HepG2 (cell line): ENCODE data around the gene PLS1. TPM values are rescaled to one million over a fixed set of nuclear protein-coding genes. Genes with fewer than 3 reads are reported as not detected.

Experiments
- ATAC-seq: fragments of 200-7000 bp; cut with Tn5 transposase; 3 replicates; pipeline ENCODE4 v1.9.1; 2020; ENCODE audit warnings: mild to moderate bottlenecking, moderate library complexity
- BruUV-seq: library from RNA; stranded (reverse); fragments of 400-500 nt; replicated peaks from 2 replicates; lab custom pipeline; 2021; lab: Mats Ljungman, UMichigan
- CTCF ChIA-PET: fragments of 300-600 bp; formaldehyde crosslinking; extraction: SDS; loops from one replicate; lab custom pipeline; 2021; ENCODE audit warnings: low total read pairs, inconsistent platforms, low intra/inter-chr PET ratio; lab: Yijun Ruan, JAX
- POLR2A ChIA-PET: fragments of 350-600 bp; sonication (Branson Sonifier 250); formaldehyde crosslinking; loops from one replicate; lab custom pipeline; 2020; ENCODE audit warnings: antibody characterized with exemption, inconsistent platforms; lab: Yijun Ruan, JAX
- DNase-seq: peaks from one replicate; pipeline ENCODE4 v3.0.0-alpha.2; 2015; ENCODE audit warnings: low spot score
- FAIRE-seq: peaks from 3 replicates; lab custom pipeline; 2011; peaks lifted over from hg19 to GRCh38; lab: Jason Lieb, UNC
- H2AFZ ChIP-seq: one replicate; pipeline ENCODE4 v1.6.1; 2011; ENCODE audit warnings: low read length, inconsistent platforms
- H3K27ac ChIP-seq: fragments of 300-600 bp; 3 replicates; pipeline ENCODE4 v1.8.0; 2011; ENCODE audit warnings: mixed run types, mild to moderate bottlenecking, mixed read lengths, low read length, inconsistent platforms; ENCODE audit not compliant: insufficient read depth; ENCODE audit errors: extremely low read length
- H3K27me3 ChIP-seq, 2 experiments: fragments of 200-600 bp in 1 of 2; 2 replicates in 1 of 2; 3 replicates in 1 of 2; pipeline versions ENCODE4 v1.6.0 to v1.8.0; 2011; ENCODE audit warnings: low read length in 2 of 2, mild to moderate bottlenecking in 2 of 2, moderate library complexity in 2 of 2, inconsistent platforms in 1 of 2; ENCODE audit not compliant: insufficient read depth in 2 of 2, control insufficient read depth in 1 of 2
- H3K36me3 ChIP-seq, 2 experiments: fragments of 200-600 bp in 1 of 2; replicated peaks in 1 of 2; 2 replicates in 1 of 2; 3 replicates in 1 of 2; pipeline versions ENCODE4 v1.5.1 to v1.8.0; 2011; ENCODE audit warnings: low read length in 2 of 2, inconsistent platforms in 1 of 2; ENCODE audit not compliant: insufficient read depth in 2 of 2, control insufficient read depth in 1 of 2
- H3K4me1 ChIP-seq: 2 replicates; pipeline ENCODE4 v1.5.1; 2012; ENCODE audit warnings: low read length, inconsistent platforms; ENCODE audit not compliant: insufficient read depth
- H3K4me2 ChIP-seq: 2 replicates; pipeline ENCODE4 v1.6.0; 2011; ENCODE audit warnings: low read depth, low read length, inconsistent platforms
- H3K4me3 ChIP-seq, 3 experiments: fragments of 200-600 bp in 1 of 3; sonication (generic), shearing (Covaris generic) in 1 of 3; replicated peaks in 1 of 3; 2 replicates each; pipeline ENCODE4 v1.5.1; 2011 to 2016; ENCODE audit warnings: low read length in 3 of 3, inconsistent platforms in 2 of 3, low read depth in 2 of 3, mild to moderate bottlenecking in 2 of 3, control low read depth in 1 of 3, mixed read lengths in 1 of 3; ENCODE audit not compliant: insufficient read depth in 1 of 3
- H3K79me2 ChIP-seq: one replicate; pipeline ENCODE4 v1.6.1; 2011; ENCODE audit warnings: low read length, inconsistent platforms; ENCODE audit not compliant: insufficient read depth
- H3K9ac ChIP-seq: 2 replicates; pipeline ENCODE4 v1.6.0; 2011; ENCODE audit warnings: mild to moderate bottlenecking, low read depth, low read length, inconsistent platforms; ENCODE audit not compliant: insufficient read depth
- H3K9me3 ChIP-seq: 2 replicates; pipeline ENCODE4 v1.5.1; 2012; ENCODE audit warnings: mild to moderate bottlenecking, low read length
- H4K20me1 ChIP-seq: 2 replicates; pipeline ENCODE4 v1.6.0; 2011; ENCODE audit warnings: inconsistent platforms, mild to moderate bottlenecking, low read length, moderate library complexity; ENCODE audit not compliant: insufficient read depth
- CREB1 ChIP-seq, 2 experiments: fragments of 450-650 bp in 1 of 2; IDR thresholded peaks; 2 replicates each; pipeline ENCODE4 v1.6.1; 2016 to 2017; ENCODE audit warnings: control low read depth in 1 of 2, mild to moderate bottlenecking in 1 of 2, missing compliant biosample characterization in 1 of 2, missing genetic modification characterization in 1 of 2
- GATAD2A ChIP-seq: IDR thresholded peaks from 2 replicates; pipeline ENCODE4 v1.6.1; 2016
- HOXD1 ChIP-seq: sonication (generic); formaldehyde crosslinking; IDR thresholded peaks from 2 replicates; pipeline ENCODE4 v1.5.0; 2020; ENCODE audit warnings: missing genetic modification reagents
- JARID2 ChIP-seq: sonication (generic); formaldehyde crosslinking; IDR thresholded peaks from 2 replicates; pipeline ENCODE4 v1.8.1; 2023; ENCODE audit warnings: missing genetic modification reagents, inconsistent platforms; ENCODE audit not compliant: insufficient replicate concordance
- NFIB ChIP-seq: sonication (generic); formaldehyde crosslinking; IDR thresholded peaks from 2 replicates; pipeline ENCODE4 v1.9.0; 2021; ENCODE audit warnings: missing genetic modification reagents, mild to moderate bottlenecking, borderline replicate concordance
- PAF1 ChIP-seq: IDR thresholded peaks from 2 replicates; pipeline ENCODE4 v1.6.1; 2016; ENCODE audit warnings: missing genetic modification reagents, missing compliant biosample characterization
- PCBP1 ChIP-seq: fragments of 200-400 bp; formaldehyde crosslinking; IDR thresholded peaks from 2 replicates; pipeline ENCODE4 v1.6.1; 2017; ENCODE audit warnings: mild to moderate bottlenecking, low read depth, low read length, borderline replicate concordance
- SALL1 ChIP-seq: sonication (generic); formaldehyde crosslinking; IDR thresholded peaks from 2 replicates; pipeline ENCODE4 v1.8.0; 2022; ENCODE audit warnings: mild to moderate bottlenecking, missing genetic modification reagents
- SIX4 ChIP-seq: sonication (generic); formaldehyde crosslinking; IDR thresholded peaks from 2 replicates; pipeline ENCODE4 v1.4.0; 2020; ENCODE audit warnings: missing genetic modification reagents
- SNRNP70 ChIP-seq: fragments of 200-400 bp; formaldehyde crosslinking; IDR thresholded peaks from 2 replicates; pipeline ENCODE4 v1.6.1; 2017; ENCODE audit warnings: mild to moderate bottlenecking, low read depth, low read length, moderate library complexity
- TBX3 ChIP-seq: fragments of 450-650 bp; IDR thresholded peaks from 2 replicates; pipeline ENCODE4 v1.6.1; 2017; ENCODE audit warnings: antibody characterized with exemption, mild to moderate bottlenecking, inconsistent platforms, borderline replicate concordance
- ZBTB49 ChIP-seq: sonication (generic); formaldehyde crosslinking; IDR thresholded peaks from 2 replicates; pipeline ENCODE4 v1.4.0; 2020; ENCODE audit warnings: missing genetic modification reagents, borderline replicate concordance
- ZNF260 ChIP-seq: sonication (generic); formaldehyde crosslinking; IDR thresholded peaks from 2 replicates; pipeline ENCODE4 v1.4.0; 2020; ENCODE audit warnings: missing genetic modification reagents, low read depth, mild to moderate bottlenecking, borderline replicate concordance
- ZNF274 ChIP-seq: sonication (generic); formaldehyde crosslinking; IDR thresholded peaks from 2 replicates; pipeline ENCODE4 v1.5.1; 2020; ENCODE audit warnings: mild to moderate bottlenecking, missing genetic modification reagents
- ZNF318 ChIP-seq: sonication (generic); formaldehyde crosslinking; IDR thresholded peaks from 2 replicates; pipeline ENCODE4 v1.4.0; 2020; ENCODE audit warnings: mild to moderate bottlenecking, missing genetic modification reagents
- ZNF614 ChIP-seq: IDR thresholded peaks from 2 replicates; pipeline ENCODE4 v1.6.1; 2018; ENCODE audit warnings: missing biosample characterization, missing genetic modification reagents, inconsistent platforms, borderline replicate concordance
- WGBS: methylation state at CpG from one replicate; pipeline ENCODE4 v1.1.6; 2017; ENCODE audit warnings: low lambda C conversion rate; 5-methylcytosine and 5-hydroxymethylcytosine counted together
- in situ Hi-C: cut with HindIII; loops from 2 replicates; pipeline ENCODE4 v1.10.0; 2017; ENCODE audit warnings: low pct_unique_long_range_greater_than_20kb; ENCODE audit not compliant: extremely low pct_ligation_motif_present
- intact Hi-C: fragments of 100-400 bp; cut with micrococcal nuclease; formaldehyde crosslinking; loops from one replicate; pipeline ENCODE4 v1.10.0; 2022; ENCODE audit not compliant: unreplicated experiment
- polyA plus RNA-seq, 8 experiments: library from polyadenylated mRNA; depleted of rRNA in 3 of 8; stranded (reverse) in 7 of 8; unstranded in 1 of 8; fragments of >200 nt; fragmentation: Illumina TruSeq in 4 of 8; extraction: Trizol in 4 of 8; gene quantifications; 2 replicates each; pipeline versions ENCODE4 v1.2.1 to v1.2.3, GENCODE V29; 2011 to 2016; ENCODE audit warnings: low read depth in 4 of 8, missing spikeins in 1 of 8, mixed read lengths in 1 of 8; ENCODE audit not compliant: insufficient read depth in 1 of 8
- total RNA-seq, 5 experiments: library from RNA; depleted of rRNA; stranded (reverse); fragments of >200 nt; fragmentation: Illumina TruSeq; extraction: Trizol; gene quantifications; 2 replicates each; pipeline ENCODE4 v1.2.3, GENCODE V29; 2016; ENCODE audit warnings: low read depth in 1 of 5

PLS1 gene
- total and polyA plus RNA-seq, 2 of the 13 experiments (the other 11 are each of a cell fraction or from before 2014, with no cell fraction given), result 11.2 to 21.1 TPM

DNA sequence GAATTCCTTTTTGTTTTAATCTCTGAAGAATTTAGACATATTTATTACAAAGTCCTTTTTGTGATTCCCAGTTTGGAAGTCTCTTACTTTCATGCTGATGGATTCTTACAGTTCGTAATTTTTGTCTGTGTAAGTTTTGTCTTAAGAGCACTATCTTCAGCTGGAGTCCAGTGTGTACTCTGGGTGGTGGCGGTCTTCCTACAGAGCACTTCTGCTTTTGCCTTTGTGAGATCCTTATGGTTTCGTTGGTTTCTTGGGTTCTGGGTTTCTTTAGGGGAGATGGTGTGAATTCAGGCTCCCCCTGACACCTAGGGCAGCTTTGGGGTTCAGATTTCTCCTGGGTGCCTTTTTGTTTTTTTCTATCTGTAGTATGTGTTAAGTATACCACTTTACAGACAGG lies 45.3 kb downstream of the PLS1 start:
- CTCF ChIA-PET, result no interaction called here
- Histone ChIP-seq H3K4me2 (no peak overlapping the region), H3K36me3 (no peaks in the 10 kb centered on the region), H3K4me1 (peaks cover 14% of the 10 kb centered on the region), H3K9ac (no peak overlapping the region), H4K20me1 (no peaks in the 10 kb centered on the region), H3K9me3 (no peaks in the 10 kb centered on the region), H2AFZ (no peak overlapping the region), H3K27ac (no peak overlapping the region), H3K79me2 (no peaks in the 10 kb centered on the region), H3K27me3 (no peaks in the 10 kb centered on the region), H3K4me3 (no peak overlapping the region)
- ATAC-seq (no peak), DNase-seq (no peak), FAIRE-seq (no peak)
- TF ChIP-seq SIX4 (CRISPR knock-in tag) (no peak), CREB1 (IDR thresholded peaks at IDR 0.05) (no peak), CREB1 (CRISPR knock-in tag; IDR thresholded peaks at IDR 0.05) (no peak), ZNF318 (no peak), ZNF260 (CRISPR knock-in tag) (no peak), ZNF614 (CRISPR knock-in tag) (no peak), SALL1 (CRISPR knock-in tag) (no peak), NFIB (CRISPR knock-in tag) (no peak), HOXD1 (CRISPR knock-in tag) (no peak), ZNF274 (no peak), JARID2 (CRISPR knock-in tag) (no peak), SNRNP70 (no peak), TBX3 (no peak), ZBTB49 (CRISPR knock-in tag) (no peak), GATAD2A (CRISPR knock-in tag) (no peak), PAF1 (CRISPR knock-in tag) (no peak), PCBP1 (no peak)
- BruUV-seq, result no TSS peak
- WGBS, result over 99% methylated on average over 3 of the region's 3 CpGs
- POLR2A ChIA-PET, result no interaction called here
- intact Hi-C loops, result no loop called here
- in situ Hi-C loops, result no loop called here
